Measurements from ENCODE around the gene PHF2. TPM values are rescaled to one million over a fixed set of nuclear protein-coding genes. Genes with fewer than 3 reads are reported as not detected.

PHF2 gene
- total RNA-seq, 1 donor from 2014 or later, result 36.5 TPM

DNA sequence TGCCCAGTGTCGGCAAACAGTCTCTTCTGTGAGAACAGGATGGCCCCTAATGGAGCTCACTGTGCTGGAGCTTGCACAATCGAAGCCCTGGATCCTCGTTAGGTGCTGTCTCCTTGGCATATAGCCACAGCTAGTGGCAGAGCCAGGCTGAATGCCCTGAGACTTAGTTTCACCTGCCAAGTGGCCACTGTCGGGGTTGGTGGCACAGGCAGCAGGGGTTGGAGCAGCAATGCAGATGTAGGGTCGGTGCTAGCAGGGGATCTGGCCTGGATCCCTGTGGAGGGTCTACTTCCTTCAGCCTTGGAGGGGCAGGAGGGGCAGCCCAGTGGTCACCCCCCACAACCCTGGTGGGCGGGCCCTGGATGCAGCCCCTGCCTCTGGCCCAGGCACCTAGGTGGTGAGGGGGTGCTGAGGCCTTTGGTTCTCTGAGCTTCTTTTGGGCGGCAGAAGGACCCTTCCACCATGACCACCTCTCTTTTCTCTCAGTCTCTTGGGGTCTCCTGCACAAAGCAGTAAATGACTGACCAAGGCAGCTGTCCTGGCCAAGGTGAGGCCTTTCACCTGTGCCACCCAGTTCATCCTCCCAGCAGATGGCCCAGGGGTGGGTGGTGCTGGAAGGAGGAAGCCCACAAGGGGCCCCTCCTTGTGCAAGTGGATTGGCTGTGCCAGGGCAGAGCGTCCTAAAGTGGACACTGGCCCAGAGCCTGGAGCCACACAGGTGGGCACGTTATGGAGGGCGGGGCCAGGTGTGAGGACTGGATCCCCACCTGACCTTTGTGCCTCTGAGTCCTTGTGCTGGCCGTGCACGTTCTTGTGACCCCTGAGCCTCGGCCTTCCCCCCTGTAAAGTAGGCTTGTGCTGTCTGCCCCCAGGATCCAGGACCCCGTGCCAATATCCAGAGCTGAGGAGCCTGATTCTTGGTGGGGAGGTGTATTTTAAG is 44.8 kb downstream of the PHF2 start:
- no peak for DNase-seq (ENCODE audit: low spot score, unreplicated experiment)
- Mint-ChIP-seq H3K4me3 (ENCODE audit: low read depth) (no peak overlapping the region), H3K9me3 (ENCODE audit: low read depth) (peaks cover 1% of the 10 kb centered on the region), H3K27me3 (no peaks in the 10 kb centered on the region), H3K36me3 (ENCODE audit: insufficient read depth) (peaks cover under 1% of the 10 kb centered on the region), H3K4me1 (ENCODE audit: low read depth) (peaks cover 2% of the 10 kb centered on the region), H3K27ac (no peak overlapping the region)
- TF ChIP-seq, protein P1, sequence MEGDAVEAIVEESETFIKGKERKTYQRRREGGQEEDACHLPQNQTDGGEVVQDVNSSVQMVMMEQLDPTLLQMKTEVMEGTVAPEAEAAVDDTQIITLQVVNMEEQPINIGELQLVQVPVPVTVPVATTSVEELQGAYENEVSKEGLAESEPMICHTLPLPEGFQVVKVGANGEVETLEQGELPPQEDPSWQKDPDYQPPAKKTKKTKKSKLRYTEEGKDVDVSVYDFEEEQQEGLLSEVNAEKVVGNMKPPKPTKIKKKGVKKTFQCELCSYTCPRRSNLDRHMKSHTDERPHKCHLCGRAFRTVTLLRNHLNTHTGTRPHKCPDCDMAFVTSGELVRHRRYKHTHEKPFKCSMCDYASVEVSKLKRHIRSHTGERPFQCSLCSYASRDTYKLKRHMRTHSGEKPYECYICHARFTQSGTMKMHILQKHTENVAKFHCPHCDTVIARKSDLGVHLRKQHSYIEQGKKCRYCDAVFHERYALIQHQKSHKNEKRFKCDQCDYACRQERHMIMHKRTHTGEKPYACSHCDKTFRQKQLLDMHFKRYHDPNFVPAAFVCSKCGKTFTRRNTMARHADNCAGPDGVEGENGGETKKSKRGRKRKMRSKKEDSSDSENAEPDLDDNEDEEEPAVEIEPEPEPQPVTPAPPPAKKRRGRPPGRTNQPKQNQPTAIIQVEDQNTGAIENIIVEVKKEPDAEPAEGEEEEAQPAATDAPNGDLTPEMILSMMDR (IDR thresholded peaks at IDR 0.05; ENCODE audit: unreplicated experiment), result no peak

DNA sequence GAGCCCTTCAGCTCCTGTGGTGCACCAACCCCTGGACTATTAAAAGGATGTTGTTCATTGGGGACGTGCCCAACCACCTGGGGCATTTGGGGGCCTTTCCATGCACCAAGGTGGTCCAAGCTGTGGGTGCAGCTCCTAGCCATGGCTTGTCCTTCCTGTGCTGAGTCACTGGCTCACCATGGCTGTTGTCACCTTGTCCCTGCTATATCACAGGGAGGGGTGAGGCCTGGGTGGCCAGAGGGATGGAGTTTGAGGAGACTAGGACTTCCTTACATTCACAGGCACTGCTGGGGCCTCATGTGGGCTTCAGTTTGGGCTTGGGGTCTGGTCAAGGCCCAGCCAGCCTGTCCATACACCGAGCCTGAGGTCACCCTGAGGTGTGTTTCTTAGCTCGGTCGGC is 45.5 kb downstream of the PHF2 start:
- TF ChIP-seq, protein P1 (IDR thresholded peaks at IDR 0.05; ENCODE audit: unreplicated experiment), result no peak
- Mint-ChIP-seq H3K4me1 (ENCODE audit: low read depth) (peaks cover 2% of the 10 kb centered on the region), H3K27ac (no peak overlapping the region), H3K36me3 (ENCODE audit: insufficient read depth) (peaks cover 2% of the 10 kb centered on the region), H3K9me3 (ENCODE audit: low read depth) (peaks cover 6% of the 10 kb centered on the region), H3K4me3 (ENCODE audit: low read depth) (no peak overlapping the region), H3K27me3 (no peaks in the 10 kb centered on the region)
- DNase-seq (ENCODE audit: low spot score, unreplicated experiment), result no peak

DNA sequence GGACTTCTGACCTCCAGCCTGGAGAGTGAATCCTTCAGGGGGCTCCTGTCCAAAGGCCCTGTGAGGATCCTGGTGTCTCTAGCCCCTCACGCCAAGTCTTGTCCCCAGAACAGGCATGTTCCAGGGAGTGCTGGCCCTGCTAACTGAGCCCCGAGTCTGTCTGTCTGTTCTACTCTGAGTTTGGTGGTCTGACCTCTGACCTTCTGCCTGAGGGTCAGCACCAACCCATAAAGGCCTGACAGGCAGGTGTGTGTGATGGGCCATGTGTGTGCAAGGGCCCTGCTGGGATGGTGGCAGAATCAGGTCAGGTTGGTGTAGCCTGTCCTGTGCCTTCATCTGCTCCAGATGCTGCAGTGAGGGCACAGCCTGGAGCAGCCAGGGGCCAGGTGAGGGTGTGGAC is 46.3 kb downstream of the PHF2 start:
- Mint-ChIP-seq H3K4me1 (ENCODE audit: low read depth) (peaks cover 2% of the 10 kb centered on the region), H3K27ac (no peak overlapping the region), H3K9me3 (ENCODE audit: low read depth) (peaks cover 10% of the 10 kb centered on the region), H3K4me3 (ENCODE audit: low read depth) (no peak overlapping the region), H3K36me3 (ENCODE audit: insufficient read depth) (peaks cover 5% of the 10 kb centered on the region), H3K27me3 (no peaks in the 10 kb centered on the region)
- TF ChIP-seq, protein P1 (IDR thresholded peaks at IDR 0.05; ENCODE audit: unreplicated experiment), result no peak
- no peak for DNase-seq (ENCODE audit: low spot score, unreplicated experiment)

DNA sequence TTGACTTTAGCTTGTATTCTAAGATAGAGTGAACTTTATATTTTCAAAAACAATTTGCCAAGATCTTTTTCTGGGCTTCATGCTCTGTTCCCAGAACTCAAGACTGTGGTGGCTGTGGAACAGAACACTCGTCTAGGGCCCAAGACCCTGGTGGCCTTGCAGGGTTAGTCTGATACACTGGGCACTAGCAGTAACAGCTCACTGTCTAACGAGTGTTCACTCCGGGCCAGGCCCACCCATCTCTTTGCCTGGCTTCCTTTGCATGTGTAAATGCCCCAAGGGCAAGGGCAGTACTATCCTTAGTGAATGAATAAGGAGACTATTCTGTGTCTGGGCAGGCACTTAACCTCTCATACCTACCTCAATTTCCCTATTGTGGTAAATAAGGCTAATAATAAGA is 47.4 kb downstream of the PHF2 start:
- TF ChIP-seq, protein P1 (IDR thresholded peaks at IDR 0.05; ENCODE audit: unreplicated experiment), result no peak
- H3K4me1 Mint-ChIP-seq (ENCODE audit: low read depth), result peaks cover 2% of the 10 kb centered on the region

DNA sequence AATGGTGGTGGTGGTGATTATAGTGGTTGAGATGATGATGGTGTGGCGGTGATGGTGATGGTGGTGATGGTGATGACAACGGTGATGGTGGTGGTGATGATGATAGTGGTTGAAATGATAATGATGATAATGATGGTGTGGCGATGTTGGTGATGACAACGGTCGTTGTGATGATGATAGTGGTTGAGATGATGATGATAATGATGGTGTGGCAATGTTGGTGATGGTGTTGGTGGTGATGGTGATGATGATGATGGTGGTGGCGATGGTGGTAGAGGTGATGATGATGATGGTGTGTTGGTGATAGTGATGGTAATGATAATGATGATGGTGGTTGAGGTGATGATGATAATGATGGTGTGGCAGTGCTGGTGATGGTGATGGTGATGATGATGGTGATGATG is 48.0 kb downstream of the PHF2 start:
- H3K36me3 Mint-ChIP-seq (ENCODE audit: insufficient read depth), result peaks cover 10% of the 10 kb centered on the region
- H3K9me3 Mint-ChIP-seq (ENCODE audit: low read depth), result peaks cover 15% of the 10 kb centered on the region
- no peak overlapping the region for H3K27ac Mint-ChIP-seq
- peaks cover 2% of the 10 kb centered on the region for H3K4me1 Mint-ChIP-seq (ENCODE audit: low read depth)
- no peak for DNase-seq (ENCODE audit: low spot score, unreplicated experiment)
- TF ChIP-seq, protein P1 (IDR thresholded peaks at IDR 0.05; ENCODE audit: unreplicated experiment), result no peak
- no peaks in the 10 kb centered on the region for H3K27me3 Mint-ChIP-seq
- no peak overlapping the region for H3K4me3 Mint-ChIP-seq (ENCODE audit: low read depth)

More for the DNA sequence above, 47.4 kb downstream of the PHF2 start:
- Mint-ChIP-seq H3K9me3 (ENCODE audit: low read depth) (peaks cover 15% of the 10 kb centered on the region), H3K36me3 (ENCODE audit: insufficient read depth) (peaks cover 10% of the 10 kb centered on the region), H3K27ac (no peak overlapping the region), H3K4me3 (ENCODE audit: low read depth) (no peak overlapping the region), H3K27me3 (no peaks in the 10 kb centered on the region)
- no peak for DNase-seq (ENCODE audit: low spot score, unreplicated experiment)
